Measurements from ENCODE around the gene PDLIM4.

The PDLIM4 gene

GRCh38 chr5:132257131-132258101, at the start of gene PDLIM4:
TSS of gene PDLIM4 (plus strand) at chr5:132257696. CDS start at chr5:132257735, 39 bp downstream.
- peaks cover 9% of the 10 kb centered on the region for H3K27me3 Mint-ChIP-seq (ENCODE audit: low read depth, poor library complexity)
- peaks cover 46% of the 10 kb centered on the region for H3K4me1 Mint-ChIP-seq
- H3K27ac Mint-ChIP-seq = peak within 1 kb of the TSS; percentile 74
- peaks cover 5% of the 10 kb centered on the region for H3K36me3 Mint-ChIP-seq (ENCODE audit: low read depth)
- peak; percentile 87 for DNase-seq
- H3K4me3 Mint-ChIP-seq = peak within 1 kb of the TSS; percentile 82
- no peak for TF ChIP-seq CTCF (IDR thresholded peaks at IDR 0.05)
- H3K9me3 Mint-ChIP-seq = no peaks in the 10 kb centered on the region

- H3K4me1 Mint-ChIP-seq = peaks cover 10% of the 10 kb centered on the region
- H3K36me3 Mint-ChIP-seq (ENCODE audit: low read depth) = peaks cover 36% of the 10 kb centered on the region
- peaks cover 10% of the 10 kb centered on the region for H3K27me3 Mint-ChIP-seq (ENCODE audit: low read depth, poor library complexity)
- no peak overlapping the region for H3K27ac Mint-ChIP-seq
- no peak for TF ChIP-seq CTCF (IDR thresholded peaks at IDR 0.05)
- H3K4me3 Mint-ChIP-seq = no peak overlapping the region
- no peaks in the 10 kb centered on the region for H3K9me3 Mint-ChIP-seq
- no peak for DNase-seq
These were observed 49.7 kb upstream of the PDLIM4 start for GRCh38 chr5:132207778-132208177.

GRCh38 chr5:132209131-132209530, 48.4 kb upstream of the PDLIM4 start:
- peaks cover 24% of the 10 kb centered on the region for H3K36me3 Mint-ChIP-seq (ENCODE audit: low read depth)
- H3K9me3 Mint-ChIP-seq = no peaks in the 10 kb centered on the region
- DNase-seq = no peak
- no peak for TF ChIP-seq CTCF (IDR thresholded peaks at IDR 0.05)
- H3K27ac Mint-ChIP-seq = peak overlapping the region; percentile 33
- H3K27me3 Mint-ChIP-seq (ENCODE audit: low read depth, poor library complexity) = peaks cover 7% of the 10 kb centered on the region
- H3K4me3 Mint-ChIP-seq = no peak overlapping the region
- H3K4me1 Mint-ChIP-seq = peaks cover 10% of the 10 kb centered on the region

DNA sequence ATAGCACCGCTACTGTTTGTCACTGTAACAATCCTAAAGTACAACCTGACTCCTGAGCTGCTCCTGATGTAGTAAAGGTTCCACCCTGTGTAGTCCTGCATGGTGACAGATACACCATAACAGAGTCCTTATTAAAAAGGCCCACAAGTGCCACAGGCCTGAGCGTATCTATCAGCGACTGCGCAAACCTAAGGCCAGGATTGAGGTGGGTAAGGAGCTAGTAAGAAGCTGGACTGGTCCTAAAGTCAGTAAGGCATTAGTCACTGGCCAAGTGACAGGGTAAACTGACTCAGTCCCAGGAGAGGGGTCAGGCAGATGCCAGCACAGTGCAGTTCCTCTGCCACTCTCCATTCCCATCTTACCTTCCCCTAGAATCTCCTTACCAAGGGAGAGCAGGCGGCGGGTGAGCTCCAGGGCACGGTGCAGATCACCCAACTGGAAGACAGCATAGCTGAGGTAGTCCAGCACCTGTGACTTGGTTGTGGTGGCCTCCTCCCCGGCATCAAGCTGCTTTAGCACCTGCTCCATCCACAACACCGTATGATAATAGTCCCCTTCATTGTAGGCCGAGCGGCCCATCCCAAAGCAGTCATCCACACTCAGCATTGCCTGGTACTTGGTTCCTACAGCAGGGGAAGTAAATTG, 47.5 kb upstream of the PDLIM4 start:
- peaks cover 21% of the 10 kb centered on the region for H3K36me3 Mint-ChIP-seq (ENCODE audit: low read depth)
- H3K27me3 Mint-ChIP-seq (ENCODE audit: low read depth, poor library complexity) = peaks cover 2% of the 10 kb centered on the region
- peaks cover 10% of the 10 kb centered on the region for H3K4me1 Mint-ChIP-seq
- DNase-seq = no peak
- no peak overlapping the region for H3K4me3 Mint-ChIP-seq
- no peaks in the 10 kb centered on the region for H3K9me3 Mint-ChIP-seq
- H3K27ac Mint-ChIP-seq = no peak overlapping the region
- TF ChIP-seq CTCF (IDR thresholded peaks at IDR 0.05) = no peak

GRCh38 chr5:132210944-132211343, 46.6 kb upstream of the PDLIM4 start:
- Mint-ChIP-seq H3K9me3 (no peaks in the 10 kb centered on the region), H3K27ac (no peak overlapping the region)

More at GRCh38 chr5:132210944-132211343, 46.6 kb upstream of the PDLIM4 start:
- DNase-seq = no peak
- no peaks in the 10 kb centered on the region for H3K27me3 Mint-ChIP-seq (ENCODE audit: low read depth, poor library complexity)
- peaks cover 10% of the 10 kb centered on the region for H3K4me1 Mint-ChIP-seq
- peaks cover 17% of the 10 kb centered on the region for H3K36me3 Mint-ChIP-seq (ENCODE audit: low read depth)
- TF ChIP-seq CTCF (IDR thresholded peaks at IDR 0.05) = no peak
- H3K4me3 Mint-ChIP-seq = no peak overlapping the region

All from nephron progenitor cell (in vitro differentiated cells).